DMS53 treated with DMSO at 0.1 percent for 48 hours (cell line): ENCODE data around the gene NHLRC3.
A peak's percentile ranks its signal among the peaks of the same experiment; 100 is the strongest.
"Not testable (repeated sequence)": the region's sequence is repeated elsewhere in the genome, so short reads cannot be mapped to it uniquely, and the experiment has no call there.

Experiments
- DNase-seq: peaks from one replicate; lab custom pipeline; 2025; ENCODE audit not compliant: unreplicated experiment; lab: John Stamatoyannopoulos, UW

NHLRC3 gene

DNA sequence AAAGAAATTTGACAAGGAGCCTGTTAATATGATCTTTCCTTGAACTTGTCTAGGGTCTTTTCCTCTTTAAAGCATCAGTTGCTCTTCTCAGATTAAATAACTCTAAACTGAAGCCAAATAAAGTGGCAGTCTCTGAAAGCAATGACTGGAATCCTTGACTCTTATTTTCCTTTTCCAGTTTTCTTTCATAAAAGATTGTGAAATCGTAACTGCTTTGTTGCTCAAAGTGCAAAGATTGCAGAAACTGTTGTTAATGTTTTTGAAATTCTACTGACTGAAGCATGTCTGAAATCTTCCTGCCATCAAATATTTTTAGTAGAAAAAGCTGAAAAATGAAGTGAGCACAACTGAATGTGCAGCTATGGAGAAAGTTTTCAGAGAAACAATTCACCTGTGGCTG, 1.9 kb downstream of the NHLRC3 start:
- no peak for DNase-seq

DNA sequence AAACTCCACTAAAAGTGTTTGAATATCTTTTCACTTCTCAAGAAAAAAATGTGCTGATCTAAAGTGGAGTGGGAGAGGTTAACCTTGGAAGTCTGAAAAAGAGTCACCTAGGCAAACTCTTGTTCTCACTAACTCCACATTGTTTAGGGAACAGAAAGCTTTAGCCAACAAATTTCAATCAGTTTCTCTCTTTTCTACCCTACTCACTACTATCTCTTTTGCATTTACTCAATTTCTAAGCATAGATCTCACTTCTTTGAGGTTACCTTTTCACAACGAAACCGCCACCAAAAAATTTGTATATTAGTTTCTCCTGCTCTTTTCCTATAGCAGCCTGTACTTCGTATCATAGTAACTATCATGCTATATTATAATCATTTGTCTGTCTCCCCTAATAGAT, 6.3 kb downstream of the NHLRC3 start:
- DNase-seq = no peak

- DNase-seq = no peak
Measured at GRCh38 chr13:39047560-39047959, 9.3 kb downstream of the NHLRC3 start.

DNA sequence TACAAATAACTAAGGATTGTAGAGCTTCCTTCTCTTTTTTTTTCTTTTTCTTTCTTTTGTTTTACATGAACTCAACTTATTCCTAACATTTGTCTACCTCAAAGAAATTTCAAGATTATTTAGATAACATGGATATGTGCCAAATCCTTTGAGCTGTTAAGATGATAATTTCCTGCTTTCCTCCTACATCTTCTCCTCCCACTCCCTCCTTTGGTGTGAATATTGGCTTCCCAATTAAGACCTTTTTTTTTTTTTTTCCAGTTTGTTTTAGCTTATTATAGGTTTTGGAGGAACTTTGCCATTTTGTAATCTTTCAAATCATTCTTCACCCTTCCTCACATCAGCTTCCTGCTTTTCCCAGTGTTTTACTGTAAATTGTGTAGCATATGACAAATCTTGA, 10.6 kb downstream of the NHLRC3 start:
- DNase-seq = no peak

DNA sequence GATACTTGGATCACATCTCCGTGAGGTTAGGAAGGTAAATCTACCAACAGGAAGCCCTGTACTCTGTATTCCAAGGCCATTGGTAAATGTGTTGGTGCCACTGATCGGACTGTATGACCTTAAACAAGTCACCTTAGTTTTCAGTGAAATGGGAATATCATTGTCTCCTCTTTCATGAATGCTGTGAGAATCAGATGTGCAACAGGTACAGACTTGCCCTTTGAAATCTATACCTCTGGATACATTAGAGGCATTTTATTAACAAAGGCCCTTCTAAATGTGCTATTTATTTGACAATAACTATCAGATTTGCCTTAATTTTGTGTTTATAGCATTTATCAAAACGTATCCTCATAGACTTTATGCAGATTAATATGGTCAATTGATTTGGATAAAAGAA, 11.0 kb downstream of the NHLRC3 start:
- DNase-seq = no peak

- DNase-seq = peak; percentile 22
Measured at GRCh38 chr13:39051157-39051556, 12.9 kb downstream of the NHLRC3 start.

GRCh38 chr13:39052944-39053343, 14.7 kb downstream of the NHLRC3 start:
- DNase-seq = no peak

- no peak for DNase-seq
Measured at GRCh38 chr13:39054112-39054511, 15.9 kb downstream of the NHLRC3 start.

DNA sequence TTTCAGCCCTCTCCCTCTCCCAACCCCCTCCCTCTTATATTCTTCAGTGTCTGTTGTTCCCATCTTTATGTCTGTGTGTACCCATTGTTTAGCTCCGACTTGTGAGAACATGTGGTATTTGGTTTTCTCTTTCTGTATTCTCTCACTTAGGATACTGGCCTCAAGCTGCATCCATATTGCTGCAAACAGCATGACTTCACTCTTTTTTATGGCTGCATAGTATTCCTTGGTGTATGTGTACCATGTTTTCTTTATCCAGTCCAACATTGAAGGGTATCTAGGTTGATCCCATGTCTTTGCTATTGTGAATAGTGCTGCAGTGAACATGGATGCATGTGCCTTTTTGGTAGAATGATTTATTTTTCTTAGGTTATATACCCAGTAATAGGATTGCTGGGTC, 17.8 kb downstream of the NHLRC3 start:
- no peak for DNase-seq

GRCh38 chr13:39058040-39058439, 19.8 kb downstream of the NHLRC3 start:
- DNase-seq = no peak

GRCh38 chr13:39062004-39062403, 23.7 kb downstream of the NHLRC3 start:
- no peak for DNase-seq

DNA sequence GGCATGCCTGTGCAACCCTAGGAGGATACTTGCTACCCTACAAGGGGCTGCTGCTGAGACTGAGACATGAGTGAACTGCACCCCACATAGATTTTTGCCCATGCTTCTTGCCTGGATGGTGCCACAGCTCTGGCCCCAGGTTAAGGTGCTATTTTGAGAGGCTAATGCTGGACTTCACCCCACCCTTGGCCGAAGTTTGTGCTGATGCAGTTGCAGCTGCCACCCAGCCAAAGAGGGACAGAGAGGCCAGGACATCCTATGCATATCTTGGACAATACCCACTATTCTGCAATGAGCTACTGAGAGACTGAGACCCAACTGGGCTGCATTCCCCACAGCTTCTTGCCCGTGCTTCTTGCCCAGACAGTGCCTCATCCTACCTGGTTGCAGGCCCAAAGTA, 34.6 kb downstream of the NHLRC3 start:
- no peak for DNase-seq

DNA sequence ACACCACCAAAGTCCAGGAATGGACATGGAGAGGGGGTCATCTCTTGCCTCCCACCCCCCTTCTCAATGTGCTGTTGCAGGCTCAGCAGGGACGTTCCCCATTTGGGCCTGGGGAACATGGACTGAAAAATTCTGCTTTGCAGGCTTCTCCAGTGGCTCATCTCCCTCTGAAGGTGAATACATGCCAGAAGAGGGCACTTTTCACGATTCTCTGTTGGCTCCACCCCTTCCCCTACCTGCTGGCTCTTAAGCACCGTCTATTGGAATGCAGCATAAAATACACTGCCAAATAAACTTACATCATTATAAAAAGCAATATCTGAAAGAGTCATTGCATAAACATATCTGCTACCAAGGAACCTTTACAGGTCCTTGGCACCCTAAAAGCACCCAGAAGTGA, 35.7 kb downstream of the NHLRC3 start:
- no peak for DNase-seq

GRCh38 chr13:39086251-39086945, 48.1 kb downstream of the NHLRC3 start:
- not testable (repeated sequence) for DNase-seq

DNA sequence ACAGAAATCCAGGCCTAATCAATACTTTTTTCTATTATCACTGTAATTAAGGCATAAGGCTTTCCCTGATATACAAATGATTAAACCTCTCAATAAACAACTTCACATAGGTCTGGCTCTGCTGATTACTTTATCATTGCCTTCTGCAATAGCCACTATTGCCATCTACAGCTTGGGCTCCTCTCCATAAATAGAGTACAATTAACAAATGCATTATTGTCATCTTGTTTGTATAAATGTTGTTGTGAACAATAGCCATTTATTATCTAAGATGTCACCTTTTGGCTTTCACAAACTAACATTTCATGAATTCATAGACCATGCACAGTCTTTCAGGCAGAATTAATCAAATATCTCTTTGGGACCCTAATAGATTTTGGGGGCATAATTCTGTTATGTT, 53.3 kb downstream of the NHLRC3 start:
- DNase-seq = no peak

GRCh38 chr13:39095500-39095899, 57.2 kb downstream of the NHLRC3 start:
- no peak for DNase-seq

DNA sequence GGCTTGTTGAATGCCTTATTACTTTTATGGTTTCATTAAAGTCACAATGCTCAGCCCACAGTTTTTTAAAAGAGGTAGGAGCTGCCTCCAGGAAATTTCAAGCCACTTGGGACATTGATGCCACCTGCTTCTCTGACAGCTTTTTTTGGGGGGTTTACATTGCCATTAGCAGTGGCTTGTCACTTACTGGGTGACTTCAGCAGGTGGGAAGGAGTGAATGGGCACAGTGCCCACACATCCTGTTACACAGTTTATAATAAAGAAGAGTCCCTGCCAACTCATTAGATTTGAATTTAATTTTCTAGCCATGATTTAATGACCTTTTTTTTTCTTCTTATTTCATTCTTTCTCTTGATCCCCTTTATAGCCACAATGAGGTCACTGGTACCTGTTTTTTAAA, 61.0 kb downstream of the NHLRC3 start:
- DNase-seq = no peak
